Neural cell (in vitro differentiated cells): ENCODE results near the gene CDKAL1. TPM values are rescaled to one million over a fixed set of nuclear protein-coding genes. Genes with fewer than 3 reads are reported as not detected.
"Not testable (repeated sequence)": the region's sequence is repeated elsewhere in the genome, so short reads cannot be mapped to it uniquely, and the experiment has no call there.

Experiments
- H2AFZ ChIP-seq: fragments of 200-600, 300-800 bp; sonication (generic), shearing (Covaris generic); 2 replicates; pipeline ENCODE4 v1.6.0; 2014; ENCODE audit warnings: low read depth, mild to moderate bottlenecking, antibody characterized with exemption, low read length, moderate library complexity
- H3F3A ChIP-seq: fragments of 200-600 bp; shearing (Covaris generic); 2 replicates; pipeline ENCODE4 v1.6.1; 2016; ENCODE audit warnings: mild to moderate bottlenecking, moderate library complexity, mixed read lengths, antibody characterized with exemption, low read length; ENCODE audit not compliant: insufficient read depth, poor library complexity, severe bottlenecking
- H3K27ac ChIP-seq: fragments of 200-600, 300-800 bp; sonication (generic), shearing (Covaris generic); 2 replicates; pipeline ENCODE4 v1.5.1; 2014; ENCODE audit warnings: mild to moderate bottlenecking, low read length, moderate library complexity
- H3K27me3 ChIP-seq: fragments of 300-800, 200-600 bp; sonication (generic), shearing (Covaris generic); 2 replicates; pipeline ENCODE4 v1.6.0; 2014; ENCODE audit warnings: mild to moderate bottlenecking, low read depth, low read length, moderate library complexity; ENCODE audit not compliant: insufficient read depth
- H3K36me3 ChIP-seq: fragments of 300-800, 200-600 bp; sonication (generic), shearing (Covaris generic); 2 replicates; pipeline ENCODE4 v1.5.1; 2014; ENCODE audit warnings: mild to moderate bottlenecking, antibody characterized with exemption, low read length, moderate library complexity; ENCODE audit not compliant: insufficient read depth
- H3K4me2 ChIP-seq: fragments of 300-800, 200-600 bp; sonication (generic), shearing (Covaris generic); 2 replicates; pipeline ENCODE4 v1.6.0; 2014; ENCODE audit warnings: mild to moderate bottlenecking, low read length
- H3K4me3 ChIP-seq: fragments of 300-800, 200-600 bp; sonication (generic), shearing (Covaris generic); 2 replicates; pipeline ENCODE4 v1.5.1; 2014; ENCODE audit warnings: mild to moderate bottlenecking, low read length, moderate library complexity
- H3K79me2 ChIP-seq: fragments of 200-600 bp; shearing (Covaris generic); replicated peaks from 2 replicates; pipeline ENCODE4 v1.6.0; 2014; ENCODE audit warnings: mild to moderate bottlenecking, low read length, moderate library complexity; ENCODE audit not compliant: insufficient read depth
- H3K9ac ChIP-seq: fragments of 300-800, 200-600 bp; sonication (generic), shearing (Covaris generic); 2 replicates; pipeline ENCODE4 v1.6.1; 2016; ENCODE audit warnings: mild to moderate bottlenecking, low read length, mixed read lengths
- H3K9me2 ChIP-seq: fragments of 200-600 bp; shearing (Covaris generic); 2 replicates; pipeline ENCODE4 v1.6.1; 2016; ENCODE audit warnings: mild to moderate bottlenecking, low read length, mixed read lengths; ENCODE audit not compliant: insufficient read depth
- H3K9me3 ChIP-seq: fragments of 200-600, 300-800 bp; sonication (generic), shearing (Covaris generic); 2 replicates; pipeline ENCODE4 v1.6.1; 2016; ENCODE audit warnings: mild to moderate bottlenecking, mixed run types, low read length, moderate library complexity, mixed read lengths
- H4K20me1 ChIP-seq: fragments of 200-600 bp; shearing (Covaris generic); 2 replicates; pipeline ENCODE4 v1.6.1; 2016; ENCODE audit warnings: mild to moderate bottlenecking, mixed run types; ENCODE audit not compliant: insufficient read depth
- CTCF ChIP-seq: fragments of 450-650 bp; IDR thresholded peaks from 2 replicates; pipeline ENCODE4 v1.5.1; 2014; ENCODE audit warnings: antibody characterized with exemption, mild to moderate bottlenecking, moderate library complexity; ENCODE audit not compliant: poor library complexity, severe bottlenecking
- EP300 ChIP-seq: fragments of 450-650 bp; conservative IDR thresholded peaks from 2 replicates; pipeline ENCODE4 v1.6.1; 2014; ENCODE audit warnings: antibody characterized with exemption, mild to moderate bottlenecking, moderate library complexity; ENCODE audit not compliant: poor library complexity, severe bottlenecking
- EZH2 ChIP-seq: fragments of 200-600, 300-800 bp; shearing (Covaris generic), sonication (generic); IDR thresholded peaks from 2 replicates; pipeline ENCODE4 v1.6.1; 2014; ENCODE audit warnings: antibody characterized with exemption, low read length, borderline replicate concordance, mild to moderate bottlenecking; ENCODE audit not compliant: insufficient read depth, poor library complexity, severe bottlenecking
- MXI1 ChIP-seq: fragments of 450-650 bp; conservative IDR thresholded peaks from 2 replicates; pipeline ENCODE4 v1.6.1; 2014; ENCODE audit warnings: antibody characterized with exemption, mild to moderate bottlenecking; ENCODE audit not compliant: poor library complexity, severe bottlenecking
- POLR2AphosphoS5 ChIP-seq: IDR thresholded peaks from 2 replicates; pipeline ENCODE4 v1.6.1; 2012
- RAD21 ChIP-seq: fragments of 450-650 bp; conservative IDR thresholded peaks from 2 replicates; pipeline ENCODE4 v1.6.1; 2014; ENCODE audit warnings: antibody characterized with exemption, mild to moderate bottlenecking, moderate library complexity
- SMC3 ChIP-seq: fragments of 450-650 bp; conservative IDR thresholded peaks from 2 replicates; pipeline ENCODE4 v1.6.1; 2014; ENCODE audit warnings: antibody characterized with exemption, mild to moderate bottlenecking, moderate library complexity; ENCODE audit not compliant: poor library complexity
- TAF1 ChIP-seq: IDR thresholded peaks from 2 replicates; pipeline ENCODE4 v1.6.1; 2012; ENCODE audit warnings: low read depth
- polyA plus RNA-seq: library from polyadenylated mRNA; depleted of rRNA; stranded (reverse); fragments of >200 nt; gene quantifications from 2 replicates; pipeline ENCODE4 v1.2.3, GENCODE V29; 2014
- TF ChIP-seq, protein P1 (sequence below): IDR thresholded peaks from 2 replicates; pipeline ENCODE4 v1.6.1; 2012; ENCODE audit warnings: borderline replicate concordance

CDKAL1 gene
- polyA plus RNA-seq, 1 donor from 2014 or later, result 10.7 TPM

GRCh38 chr6:20718705-20719653 lies 184.7 kb downstream of the CDKAL1 start (continued):
- TF ChIP-seq EZH2, result no peak

- Histone ChIP-seq H3F3A (no peaks in the 10 kb centered on the region), H3K9me2 (no peaks in the 10 kb centered on the region), H3K9ac (no peak overlapping the region), H3K27me3 (no peaks in the 10 kb centered on the region), H3K79me2 (no peaks in the 10 kb centered on the region), H3K36me3 (no peaks in the 10 kb centered on the region), H3K9me3 (no peaks in the 10 kb centered on the region), H3K4me2 (no peak overlapping the region), H2AFZ (no peak overlapping the region), H3K4me3 (no peak overlapping the region), H3K27ac (no peak overlapping the region), H4K20me1 (no peaks in the 10 kb centered on the region)
- TF ChIP-seq SMC3, result no peak
- TF ChIP-seq EZH2, result no peak
- no peak for TF ChIP-seq RAD21
- TF ChIP-seq, protein P1, sequence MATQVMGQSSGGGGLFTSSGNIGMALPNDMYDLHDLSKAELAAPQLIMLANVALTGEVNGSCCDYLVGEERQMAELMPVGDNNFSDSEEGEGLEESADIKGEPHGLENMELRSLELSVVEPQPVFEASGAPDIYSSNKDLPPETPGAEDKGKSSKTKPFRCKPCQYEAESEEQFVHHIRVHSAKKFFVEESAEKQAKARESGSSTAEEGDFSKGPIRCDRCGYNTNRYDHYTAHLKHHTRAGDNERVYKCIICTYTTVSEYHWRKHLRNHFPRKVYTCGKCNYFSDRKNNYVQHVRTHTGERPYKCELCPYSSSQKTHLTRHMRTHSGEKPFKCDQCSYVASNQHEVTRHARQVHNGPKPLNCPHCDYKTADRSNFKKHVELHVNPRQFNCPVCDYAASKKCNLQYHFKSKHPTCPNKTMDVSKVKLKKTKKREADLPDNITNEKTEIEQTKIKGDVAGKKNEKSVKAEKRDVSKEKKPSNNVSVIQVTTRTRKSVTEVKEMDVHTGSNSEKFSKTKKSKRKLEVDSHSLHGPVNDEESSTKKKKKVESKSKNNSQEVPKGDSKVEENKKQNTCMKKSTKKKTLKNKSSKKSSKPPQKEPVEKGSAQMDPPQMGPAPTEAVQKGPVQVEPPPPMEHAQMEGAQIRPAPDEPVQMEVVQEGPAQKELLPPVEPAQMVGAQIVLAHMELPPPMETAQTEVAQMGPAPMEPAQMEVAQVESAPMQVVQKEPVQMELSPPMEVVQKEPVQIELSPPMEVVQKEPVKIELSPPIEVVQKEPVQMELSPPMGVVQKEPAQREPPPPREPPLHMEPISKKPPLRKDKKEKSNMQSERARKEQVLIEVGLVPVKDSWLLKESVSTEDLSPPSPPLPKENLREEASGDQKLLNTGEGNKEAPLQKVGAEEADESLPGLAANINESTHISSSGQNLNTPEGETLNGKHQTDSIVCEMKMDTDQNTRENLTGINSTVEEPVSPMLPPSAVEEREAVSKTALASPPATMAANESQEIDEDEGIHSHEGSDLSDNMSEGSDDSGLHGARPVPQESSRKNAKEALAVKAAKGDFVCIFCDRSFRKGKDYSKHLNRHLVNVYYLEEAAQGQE, result no peak
- TF ChIP-seq MXI1, result no peak
- no peak for TF ChIP-seq CTCF
- TF ChIP-seq EP300, result no peak
- no peak for TF ChIP-seq TAF1
- TF ChIP-seq POLR2AphosphoS5, result no peak
Observed at GRCh38 chr6:20719980-20720379, 185.7 kb downstream of the CDKAL1 start.

GRCh38 chr6:20721121-20721520 lies 186.9 kb downstream of the CDKAL1 start:
- H4K20me1 ChIP-seq, H3K9me3 ChIP-seq, H3K9ac ChIP-seq, H3K9me2 ChIP-seq, H3F3A ChIP-seq, H3K36me3 ChIP-seq, H3K27me3 ChIP-seq, H3K4me2 ChIP-seq, H3K4me3 ChIP-seq, H2AFZ ChIP-seq, H3K79me2 ChIP-seq, H3K27ac ChIP-seq: not testable (repeated sequence)
